ENCODE data around the gene KIF6. TPM values are rescaled to one million over a fixed set of nuclear protein-coding genes. Genes with fewer than 3 reads are reported as not detected.
A peak's percentile ranks its signal among the peaks of the same experiment; 100 is the strongest.

The KIF6 gene
- total RNA-seq, 4 donors from 2014 or later = 0.40 to 1.3 (median 0.80) TPM

DNA sequence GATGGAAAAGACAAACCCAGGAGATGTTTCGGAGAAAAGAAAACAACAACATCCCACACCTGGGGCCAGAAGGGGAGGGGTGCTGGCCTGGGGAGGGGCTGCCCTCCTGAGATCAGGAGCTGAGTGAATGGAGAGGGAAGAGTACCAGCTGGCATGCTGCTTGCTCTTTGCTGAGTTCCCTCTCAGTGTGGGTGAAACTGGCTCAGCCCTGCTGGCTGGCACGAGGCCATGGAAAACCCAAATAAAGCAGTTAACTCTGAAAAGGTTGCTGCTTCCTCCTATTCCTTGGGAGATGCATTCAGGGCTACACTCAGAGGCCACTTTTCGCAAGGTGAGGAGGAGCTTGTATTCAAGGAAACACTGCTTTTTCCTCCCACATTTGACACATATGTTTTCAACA, 394.7 kb downstream of the KIF6 start:
- DNase-seq = peak; percentile 80 to 82
- peaks cover 3 to 9% of the 10 kb centered on the region in 2 donors for H3K4me1 ChIP-seq
- H3K9me3 ChIP-seq = no peaks in the 10 kb centered on the region
- no peaks in the 10 kb centered on the region for H3K36me3 ChIP-seq
- no peaks in the 10 kb centered on the region for H3K27me3 ChIP-seq
- H3K27ac ChIP-seq = no peak overlapping the region
- intact Hi-C loops (cut with DNase I) = no loop called here
- no peak overlapping the region for H3K4me3 ChIP-seq (replicated peaks in 1 of 3)
- TF ChIP-seq, protein P1, sequence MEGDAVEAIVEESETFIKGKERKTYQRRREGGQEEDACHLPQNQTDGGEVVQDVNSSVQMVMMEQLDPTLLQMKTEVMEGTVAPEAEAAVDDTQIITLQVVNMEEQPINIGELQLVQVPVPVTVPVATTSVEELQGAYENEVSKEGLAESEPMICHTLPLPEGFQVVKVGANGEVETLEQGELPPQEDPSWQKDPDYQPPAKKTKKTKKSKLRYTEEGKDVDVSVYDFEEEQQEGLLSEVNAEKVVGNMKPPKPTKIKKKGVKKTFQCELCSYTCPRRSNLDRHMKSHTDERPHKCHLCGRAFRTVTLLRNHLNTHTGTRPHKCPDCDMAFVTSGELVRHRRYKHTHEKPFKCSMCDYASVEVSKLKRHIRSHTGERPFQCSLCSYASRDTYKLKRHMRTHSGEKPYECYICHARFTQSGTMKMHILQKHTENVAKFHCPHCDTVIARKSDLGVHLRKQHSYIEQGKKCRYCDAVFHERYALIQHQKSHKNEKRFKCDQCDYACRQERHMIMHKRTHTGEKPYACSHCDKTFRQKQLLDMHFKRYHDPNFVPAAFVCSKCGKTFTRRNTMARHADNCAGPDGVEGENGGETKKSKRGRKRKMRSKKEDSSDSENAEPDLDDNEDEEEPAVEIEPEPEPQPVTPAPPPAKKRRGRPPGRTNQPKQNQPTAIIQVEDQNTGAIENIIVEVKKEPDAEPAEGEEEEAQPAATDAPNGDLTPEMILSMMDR (IDR thresholded peaks at IDR 0.05) = no peak
- no peak for TF ChIP-seq POLR2A (IDR thresholded peaks at IDR 0.05)
- WGBS, 2 donors = 33 to 35% methylated on average over 3 of the region's 3 CpGs

DNA sequence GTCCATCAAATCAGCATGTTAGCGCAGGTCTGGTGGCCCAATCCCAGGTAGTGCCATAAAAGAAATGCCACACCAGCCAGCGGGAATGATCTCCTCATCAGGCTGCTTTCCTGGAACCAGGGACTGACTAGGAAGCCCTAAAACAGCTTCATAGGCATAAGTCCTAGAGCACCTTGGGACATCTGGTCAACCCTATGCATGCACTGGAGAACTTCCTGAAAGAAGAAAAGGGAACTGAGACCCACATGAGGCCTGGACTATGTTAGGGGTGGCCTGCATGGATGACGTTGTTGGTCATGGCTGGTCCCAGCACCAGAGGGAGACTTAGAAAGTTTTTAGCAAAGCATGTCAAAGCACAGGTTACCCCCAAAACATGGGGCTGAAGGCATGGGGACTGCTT, 395.2 kb downstream of the KIF6 start:
- H3K27ac ChIP-seq = no peak overlapping the region
- no peaks in the 10 kb centered on the region for H3K36me3 ChIP-seq
- WGBS, 2 donors = 76 to 85% methylated on average over 3 of the region's 3 CpGs
- H3K27me3 ChIP-seq = no peaks in the 10 kb centered on the region
- no peaks in the 10 kb centered on the region for H3K9me3 ChIP-seq
- intact Hi-C loops (cut with DNase I) = no loop called here
- peaks cover 3 to 9% of the 10 kb centered on the region in 2 donors for H3K4me1 ChIP-seq
- no peak for TF ChIP-seq POLR2A (IDR thresholded peaks at IDR 0.05)
- TF ChIP-seq, protein P1 (IDR thresholded peaks at IDR 0.05) = no peak
- no peak for DNase-seq
- H3K4me3 ChIP-seq (replicated peaks in 1 of 3) = no peak overlapping the region

DNA sequence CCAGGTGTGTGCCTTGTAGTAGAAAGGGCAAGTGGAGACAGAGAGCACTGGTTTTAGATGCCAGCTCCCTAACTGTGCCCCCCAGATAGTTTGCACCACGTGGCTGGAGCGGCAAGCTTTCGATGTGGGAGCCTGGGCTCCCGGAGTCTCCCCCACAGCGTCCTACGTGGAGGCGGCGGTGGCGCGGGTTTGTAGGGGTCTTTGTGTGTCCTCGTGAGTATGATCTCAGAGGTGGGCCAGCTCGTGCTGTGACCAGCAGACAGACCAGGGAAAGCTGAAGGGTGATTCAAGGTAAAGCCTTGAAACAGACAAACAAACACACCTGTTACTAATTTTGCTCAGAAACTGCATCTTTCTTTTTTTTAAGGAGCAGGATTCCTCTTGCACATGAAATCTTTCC, 397.1 kb downstream of the KIF6 start:
- DNase-seq = no peak
- no peak overlapping the region for H3K27ac ChIP-seq
- H3K36me3 ChIP-seq = no peaks in the 10 kb centered on the region
- WGBS, 2 donors = 67 to 82% methylated on average over 12 of the region's 12 CpGs
- intact Hi-C loops (cut with DNase I) = no loop called here
- TF ChIP-seq POLR2A (IDR thresholded peaks at IDR 0.05) = no peak
- TF ChIP-seq, protein P1 (IDR thresholded peaks at IDR 0.05) = no peak
- H3K27me3 ChIP-seq = no peaks in the 10 kb centered on the region
- no peak overlapping the region for H3K4me3 ChIP-seq (replicated peaks in 1 of 3)
- no peaks in the 10 kb centered on the region for H3K9me3 ChIP-seq
- H3K4me1 ChIP-seq = peaks cover 5 to 9% of the 10 kb centered on the region in 2 donors

DNA sequence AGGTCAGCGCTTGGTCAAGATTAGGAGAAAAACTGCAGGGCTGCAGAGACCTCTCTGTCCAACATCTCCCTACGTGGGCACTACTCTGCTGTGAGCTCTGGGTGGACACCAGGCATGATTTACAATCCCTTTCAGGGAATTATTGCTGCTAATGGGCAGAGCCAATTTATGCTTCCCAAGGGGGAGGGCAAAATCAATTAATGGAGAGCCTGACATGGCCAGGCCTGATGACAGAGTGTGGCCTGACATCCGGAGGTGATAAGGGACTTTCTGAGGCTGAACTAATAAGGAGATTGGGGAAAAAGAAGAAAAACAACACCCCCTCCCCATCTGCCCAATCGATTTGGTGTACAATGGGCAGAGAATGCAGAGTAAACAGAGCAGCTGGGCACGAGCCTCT, 397.7 kb downstream of the KIF6 start:
- intact Hi-C loops (cut with DNase I) = no loop called here
- Histone ChIP-seq H3K4me1 (peaks cover 9 to 14% of the 10 kb centered on the region in 2 donors), H3K9me3 (no peaks in the 10 kb centered on the region), H3K27me3 (no peaks in the 10 kb centered on the region), H3K27ac (no peak overlapping the region), H3K4me3 (replicated peaks in 1 of 3) (no peak overlapping the region), H3K36me3 (no peaks in the 10 kb centered on the region)
- 57 to 59% methylated on average over 5 of the region's 5 CpGs for WGBS, 2 donors
- DNase-seq = no peak
- no peak for TF ChIP-seq POLR2A (IDR thresholded peaks at IDR 0.05)
- TF ChIP-seq, protein P1 (IDR thresholded peaks at IDR 0.05) = no peak

DNA sequence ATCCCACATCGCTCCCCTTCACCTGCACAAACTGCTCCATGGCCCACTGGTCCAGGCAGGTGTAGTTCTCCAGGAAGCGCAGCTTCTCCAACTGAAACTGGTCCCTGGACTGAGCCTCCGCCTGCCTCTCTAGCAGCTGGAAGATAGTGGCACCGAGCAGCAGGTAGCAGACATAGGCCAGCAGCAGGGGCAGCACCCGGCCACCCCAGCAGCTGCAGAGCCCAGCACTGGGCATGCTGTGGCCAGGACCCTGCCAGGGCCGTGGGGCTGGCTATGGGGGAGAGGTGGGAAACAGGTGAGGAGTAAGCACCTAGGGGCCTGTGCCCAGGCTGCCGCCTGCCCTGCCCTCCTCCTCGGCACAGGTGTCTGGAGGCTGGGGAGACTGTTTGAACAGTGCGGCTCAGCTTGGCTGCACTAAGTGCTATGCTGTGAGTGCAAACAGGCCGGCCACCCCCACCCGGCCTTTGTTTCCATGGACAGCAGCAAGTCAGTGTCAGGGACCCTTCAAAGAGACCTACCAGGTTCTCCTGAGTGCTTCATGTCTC, 402.8 kb downstream of the KIF6 start, which contains the start of gene KCNK16:
Gene KCNK16 (minus strand): TSS at position 397 of the 545 bp plus-strand sequence. CDS start 162 bp downstream, at position 235.
- intact Hi-C loops (cut with DNase I) = no loop called here
- no peaks in the 10 kb centered on the region for H3K9me3 ChIP-seq
- WGBS, 2 donors = 46 to 65% methylated on average over 7 to 10 of the region's 11 CpGs
- H3K27ac ChIP-seq = peak within 1 kb of the TSS in 1 of 3 donors; percentile 31
- TF ChIP-seq, protein P1 (IDR thresholded peaks at IDR 0.05) = no peak
- TF ChIP-seq POLR2A (IDR thresholded peaks at IDR 0.05) = no peak
- H3K4me3 ChIP-seq (replicated peaks in 1 of 3) = no peak within 1 kb of the TSS
- no peaks in the 10 kb centered on the region for H3K36me3 ChIP-seq
- H3K27me3 ChIP-seq = no peaks in the 10 kb centered on the region
- H3K4me1 ChIP-seq = peaks cover 10% of the 10 kb centered on the region in 2 donors
- peak; percentile 63 to 66 for DNase-seq
